Inflammatory macrophage treated with lipopolysaccharide for 1 hour (primary cell): ENCODE measurements around the gene MED6.
A peak's percentile ranks its signal among the peaks of the same experiment; 100 is the strongest.

Source experiments
- DNase-seq, 2 donors: peaks; one replicate each; pipeline ENCODE4 v3.0.0-alpha.2; 2020 to 2022

The MED6 gene

GRCh38 chr14:70597731-70598130 lies 2.7 kb downstream of the MED6 start:
- peak; percentile 38 to 56 for DNase-seq

- DNase-seq, result no peak
Measured at GRCh38 chr14:70595443-70596185, 4.8 kb downstream of the MED6 start.

GRCh38 chr14:70594461-70594860 lies 6.0 kb downstream of the MED6 start:
- no peak for DNase-seq

GRCh38 chr14:70585231-70585630 lies 15.2 kb downstream of the MED6 start:
- peak; percentile 47 to 62 for DNase-seq

GRCh38 chr14:70576891-70577290 lies 23.6 kb downstream of the MED6 start:
- peak; percentile 11 to 46 for DNase-seq

- DNase-seq, result no peak
Measured at GRCh38 chr14:70573050-70573449, 27.4 kb downstream of the MED6 start.

- DNase-seq, result peak in 1 of 2 donors; percentile 18
Measured at GRCh38 chr14:70571139-70571538, 29.3 kb downstream of the MED6 start.

- peak in 1 of 2 donors; percentile 21 for DNase-seq
Measured at GRCh38 chr14:70567791-70568190, 32.7 kb downstream of the MED6 start.

- DNase-seq, result no peak
Measured at GRCh38 chr14:70563869-70564268, 36.6 kb downstream of the MED6 start.

- no peak for DNase-seq
Measured at GRCh38 chr14:70563417-70563816, 37.0 kb downstream of the MED6 start.

- DNase-seq, result no peak
Measured at GRCh38 chr14:70558356-70558755, 42.1 kb downstream of the MED6 start.

- no peak for DNase-seq
Measured at GRCh38 chr14:70555890-70556289, 44.6 kb downstream of the MED6 start.

GRCh38 chr14:70538087-70538486 lies 62.4 kb downstream of the MED6 start:
- DNase-seq, result no peak

- DNase-seq, result no peak
Measured at GRCh38 chr14:70536830-70537229, 63.6 kb downstream of the MED6 start.

- no peak for DNase-seq
Measured at GRCh38 chr14:70534904-70535303, 65.6 kb downstream of the MED6 start, which contains the start of gene ADAM20. ADAM20 (minus strand) TSS chr14:70535004; CDS start chr14:70524757, 10,247 bp downstream.
